Measurements from ENCODE around the gene SSNA1.

- TF ChIP-seq CTCF (IDR thresholded peaks at IDR 0.05) (no peak), POLR2A (IDR thresholded peaks at IDR 0.05) (no peak)
Observed at GRCh38 chr9:137186385-137186784, 2.1 kb upstream of the SSNA1 start.

Data from ovary (tissue), 3 donors.